Measurements from ENCODE around the gene LRRC43. TPM values are rescaled to one million over a fixed set of nuclear protein-coding genes. Genes with fewer than 3 reads are reported as not detected.

LRRC43 gene
- total and polyA plus RNA-seq, 8 donors: 0.70 to 3.3 (median 2.3) TPM

GRCh38 chr12:122155705-122156104 lies 27.2 kb upstream of the LRRC43 start:
- ATAC-seq: no peak
- intact Hi-C loops (cut with DNase I): no loop called here

GRCh38 chr12:122158700-122159285 lies 24.1 kb upstream of the LRRC43 start:
- H3K27me3 ChIP-seq: no peaks in the 10 kb centered on the region
- no peaks in the 10 kb centered on the region for H3K36me3 ChIP-seq
- DNase-seq (no peak), ATAC-seq (no peak)
- no peak overlapping the region for H3K4me3 ChIP-seq
- TF ChIP-seq CTCF (IDR thresholded peaks at IDR 0.05): no peak
- H3K4me1 ChIP-seq: no peaks in the 10 kb centered on the region
- intact Hi-C loops (cut with DNase I): no loop called here
- no peaks in the 10 kb centered on the region for H3K9me3 ChIP-seq
- H3K27ac ChIP-seq: no peak overlapping the region

More at GRCh38 chr12:122155705-122156104, 27.2 kb upstream of the LRRC43 start:
- Histone ChIP-seq H3K9me3 (no peaks in the 10 kb centered on the region), H3K27ac (no peak overlapping the region), H3K36me3 (no peaks in the 10 kb centered on the region), H3K27me3 (no peaks in the 10 kb centered on the region), H3K4me3 (no peak overlapping the region), H3K4me1 (no peaks in the 10 kb centered on the region)
- no peak for DNase-seq
- no peak for TF ChIP-seq CTCF (IDR thresholded peaks at IDR 0.05)

DNA sequence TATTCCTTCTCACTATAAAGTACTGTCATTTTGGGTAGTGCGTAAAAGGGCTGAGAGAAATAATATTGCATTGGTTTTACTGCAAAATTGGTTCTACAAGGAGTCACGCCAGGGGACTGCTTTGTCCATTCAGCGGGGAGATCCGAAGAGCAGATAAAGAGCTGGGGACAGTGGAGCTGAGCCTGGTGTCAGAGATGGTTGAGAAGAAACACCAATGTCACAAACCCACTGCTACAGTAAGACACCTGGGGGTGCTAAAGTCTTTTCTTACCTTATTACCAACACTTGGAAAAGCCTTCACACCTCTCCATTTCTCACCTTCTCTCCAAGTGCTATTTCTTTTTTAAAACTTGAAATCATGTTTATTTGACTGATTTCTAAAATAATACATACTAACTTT lies 23.0 kb upstream of the LRRC43 start:
- no peaks in the 10 kb centered on the region for H3K9me3 ChIP-seq
- no peak for TF ChIP-seq CTCF (IDR thresholded peaks at IDR 0.05)
- DNase-seq: no peak
- H3K36me3 ChIP-seq: no peaks in the 10 kb centered on the region
- intact Hi-C loops (cut with DNase I): no loop called here
- peaks cover 0 to 7% of the 10 kb centered on the region in 2 donors for H3K27me3 ChIP-seq
- H3K27ac ChIP-seq: no peak overlapping the region
- no peak overlapping the region for H3K4me3 ChIP-seq
- ATAC-seq: no peak
- H3K4me1 ChIP-seq: no peaks in the 10 kb centered on the region

- H3K36me3 ChIP-seq: no peaks in the 10 kb centered on the region
- no peaks in the 10 kb centered on the region for H3K9me3 ChIP-seq
- H3K4me3 ChIP-seq: no peak overlapping the region
- no peak for DNase-seq
- intact Hi-C loops (cut with DNase I): no loop called here
- no peaks in the 10 kb centered on the region for H3K4me1 ChIP-seq
- no peak for ATAC-seq
- no peak overlapping the region for H3K27ac ChIP-seq
- no peak for TF ChIP-seq CTCF (IDR thresholded peaks at IDR 0.05)
- H3K27me3 ChIP-seq: peaks cover 0 to 7% of the 10 kb centered on the region in 2 donors
Observed at GRCh38 chr12:122160761-122161160, 22.2 kb upstream of the LRRC43 start.

GRCh38 chr12:122161682-122162081 lies 21.2 kb upstream of the LRRC43 start:
- Histone ChIP-seq H3K27ac (no peak overlapping the region), H3K4me1 (no peaks in the 10 kb centered on the region), H3K27me3 (peaks cover 0 to 7% of the 10 kb centered on the region in 2 donors), H3K36me3 (no peaks in the 10 kb centered on the region), H3K4me3 (no peak overlapping the region), H3K9me3 (no peaks in the 10 kb centered on the region)
- no peak for ATAC-seq
- intact Hi-C loops (cut with DNase I): no loop called here
- no peak for TF ChIP-seq CTCF (IDR thresholded peaks at IDR 0.05)
- DNase-seq: no peak
